HG03060 (cell line): ENCODE results near the gene NRP2.

ENCODE experiments used
- ATAC-seq: cut with Tn5 transposase; IDR thresholded peaks from one replicate; pipeline ENCODE4 v1.9.1; 2021; ENCODE audit warnings: low read depth, moderate number of reproducible peaks; ENCODE audit not compliant: unreplicated experiment

Gene NRP2

GRCh38 chr2:205837663-205838062, 155.4 kb downstream of the NRP2 start:
- ATAC-seq: no peak

GRCh38 chr2:205845446-205845845, 163.1 kb downstream of the NRP2 start:
- no peak for ATAC-seq
